ENCODE results near the gene WDSUB1. TPM values are rescaled to one million over a fixed set of nuclear protein-coding genes. Genes with fewer than 3 reads are reported as not detected.
A peak's percentile ranks its signal among the peaks of the same experiment; 100 is the strongest.

WDSUB1 gene
- total and polyA plus RNA-seq, 9 of the 15 experiments (the other 6 are each of a cell fraction or from before 2014, with no cell fraction given): 5.2 to 13.7 (median 9.4) TPM

DNA sequence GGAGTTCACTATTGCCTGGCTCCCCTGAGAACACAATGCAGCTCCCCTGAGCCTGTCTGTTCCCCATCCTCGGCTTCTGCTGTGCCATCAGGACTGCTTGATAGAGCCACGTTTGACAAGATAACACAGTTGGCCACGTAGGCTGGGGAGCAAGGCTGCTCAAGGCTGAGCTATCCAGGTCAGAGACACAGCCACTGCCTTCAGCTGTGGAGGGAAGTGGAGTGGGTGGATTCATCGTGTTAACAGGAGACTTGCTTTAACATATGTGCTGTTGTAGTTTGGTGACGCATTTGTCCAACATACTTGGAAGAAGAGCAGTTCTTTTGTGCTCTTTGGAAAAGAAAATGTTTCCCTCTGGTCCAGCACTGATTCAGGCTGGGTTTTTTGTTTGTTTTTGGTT lies 68.8 kb downstream of the WDSUB1 start:
- no TSS peak for BruUV-seq (replicated peaks)
- Histone ChIP-seq H3K36me3 (ENCODE audit: control insufficient read depth, insufficient read depth, low read length) (no peaks in the 10 kb centered on the region), H3K9me1 (ENCODE audit: control insufficient read depth, insufficient read depth, low read length) (no peaks in the 10 kb centered on the region), H4K20me1 (replicated peaks; ENCODE audit: control insufficient read depth, insufficient read depth, low read length) (no peaks in the 10 kb centered on the region), H3K9me3 (replicated peaks; ENCODE audit: control insufficient read depth, insufficient read depth, low read depth, low read length) (no peaks in the 10 kb centered on the region), H2AFZ (ENCODE audit: low read depth, low read length) (no peak overlapping the region), H3K4me3 (no peak overlapping the region), H3K4me1 (replicated peaks in 1 of 2; ENCODE audit: control insufficient read depth in 2 of 2, insufficient read depth in 2 of 2, low read length in 2 of 2) (no peaks in the 10 kb centered on the region), H3K79me2 (ENCODE audit: control insufficient read depth, insufficient read depth, low read length) (no peaks in the 10 kb centered on the region), H3K9ac (ENCODE audit: insufficient read depth in 1 of 2, low read depth in 2 of 2, low read length in 2 of 2) (no peak overlapping the region), H3K4me2 (ENCODE audit: insufficient read depth, low read length) (no peak overlapping the region), H3K27me3 (ENCODE audit: control insufficient read depth in 2 of 2, insufficient read depth in 2 of 2, low read length in 2 of 2) (peaks cover 55 to 58% of the 10 kb centered on the region in 2 experiments), H3K27ac (ENCODE audit: extremely low read depth, low read depth, low read length) (no peak overlapping the region)
- ATAC-seq (peak; percentile 21; the same call in 2 of the 3 replicates), FAIRE-seq (no peak), DNase-seq (ENCODE audit: extremely low read depth in 1 of 4, low spot score in 3 of 4) (no peak)
- intact Hi-C loops (cut with micrococcal nuclease) (no loop called here), in situ Hi-C loops (cut with MboI) (no loop called here)
- ChIA-PET CTCF (ENCODE audit: low intra/inter-chr PET ratio) (no interaction called here), POLR2A (interaction anchor here (0.6 to 1.2 kb wide), 5 partner anchors 8 to 497 kb away, joined by 3 read pairs; no protein-coding TSS in a partner anchor)
- WGBS (ENCODE audit: insufficient coverage, low coverage, missing lambda C conversion rate): under 1% methylated on average over 5 of the region's 5 CpGs
- no peak for TF ChIP-seq NR4A1 (CRISPR knock-in tag; IDR thresholded peaks at IDR 0.05)
- TF ChIP-seq NR4A1 (tag; IDR thresholded peaks at IDR 0.05): no peak
- TF ChIP-seq ZNF764 (CRISPR knock-in tag; IDR thresholded peaks at IDR 0.05; ENCODE audit: low read depth): no peak
- TF ChIP-seq HNRNPL (IDR thresholded peaks at IDR 0.05; ENCODE audit: low read depth, low read length): no peak
- TF ChIP-seq KLF16 (IDR thresholded peaks at IDR 0.05): no peak
- no peak for TF ChIP-seq EP300 (IDR thresholded peaks at IDR 0.05; ENCODE audit: low read length)

DNA sequence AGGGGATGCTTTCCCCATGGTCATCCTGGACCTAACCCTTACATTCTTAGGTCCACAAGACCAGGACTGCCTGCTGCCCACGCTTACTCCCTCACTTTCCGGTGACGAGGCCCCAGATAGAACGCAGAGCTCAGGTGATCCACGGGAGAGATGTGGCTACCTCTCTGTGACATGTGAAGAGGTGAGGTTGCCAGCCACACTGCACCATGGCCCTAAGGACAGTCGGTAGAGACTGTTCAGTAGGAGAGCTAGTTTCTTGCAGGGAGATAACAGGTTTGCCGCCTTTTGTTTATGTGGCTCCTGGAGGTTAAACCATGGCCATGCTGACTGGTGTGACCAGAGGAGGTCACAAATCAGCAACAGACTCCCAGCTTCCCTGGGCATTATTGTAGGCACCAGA lies 71.4 kb downstream of the WDSUB1 start:
- H3K27me3 ChIP-seq (ENCODE audit: control insufficient read depth in 2 of 2, insufficient read depth in 2 of 2, low read length in 2 of 2): peaks cover 59 to 73% of the 10 kb centered on the region in 2 experiments
- no peak overlapping the region for H2AFZ ChIP-seq (ENCODE audit: low read depth, low read length)
- TF ChIP-seq, protein P1, sequence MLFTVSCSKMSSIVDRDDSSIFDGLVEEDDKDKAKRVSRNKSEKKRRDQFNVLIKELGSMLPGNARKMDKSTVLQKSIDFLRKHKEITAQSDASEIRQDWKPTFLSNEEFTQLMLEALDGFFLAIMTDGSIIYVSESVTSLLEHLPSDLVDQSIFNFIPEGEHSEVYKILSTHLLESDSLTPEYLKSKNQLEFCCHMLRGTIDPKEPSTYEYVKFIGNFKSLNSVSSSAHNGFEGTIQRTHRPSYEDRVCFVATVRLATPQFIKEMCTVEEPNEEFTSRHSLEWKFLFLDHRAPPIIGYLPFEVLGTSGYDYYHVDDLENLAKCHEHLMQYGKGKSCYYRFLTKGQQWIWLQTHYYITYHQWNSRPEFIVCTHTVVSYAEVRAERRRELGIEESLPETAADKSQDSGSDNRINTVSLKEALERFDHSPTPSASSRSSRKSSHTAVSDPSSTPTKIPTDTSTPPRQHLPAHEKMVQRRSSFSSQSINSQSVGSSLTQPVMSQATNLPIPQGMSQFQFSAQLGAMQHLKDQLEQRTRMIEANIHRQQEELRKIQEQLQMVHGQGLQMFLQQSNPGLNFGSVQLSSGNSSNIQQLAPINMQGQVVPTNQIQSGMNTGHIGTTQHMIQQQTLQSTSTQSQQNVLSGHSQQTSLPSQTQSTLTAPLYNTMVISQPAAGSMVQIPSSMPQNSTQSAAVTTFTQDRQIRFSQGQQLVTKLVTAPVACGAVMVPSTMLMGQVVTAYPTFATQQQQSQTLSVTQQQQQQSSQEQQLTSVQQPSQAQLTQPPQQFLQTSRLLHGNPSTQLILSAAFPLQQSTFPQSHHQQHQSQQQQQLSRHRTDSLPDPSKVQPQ (CRISPR knock-in tag; IDR thresholded peaks at IDR 0.05; ENCODE audit: borderline replicate concordance): no peak
- TF ChIP-seq NBN (IDR thresholded peaks at IDR 0.05; ENCODE audit: low read depth): no peak
- no peak for TF ChIP-seq NFATC3 (IDR thresholded peaks at IDR 0.05)
- TF ChIP-seq, protein P2, sequence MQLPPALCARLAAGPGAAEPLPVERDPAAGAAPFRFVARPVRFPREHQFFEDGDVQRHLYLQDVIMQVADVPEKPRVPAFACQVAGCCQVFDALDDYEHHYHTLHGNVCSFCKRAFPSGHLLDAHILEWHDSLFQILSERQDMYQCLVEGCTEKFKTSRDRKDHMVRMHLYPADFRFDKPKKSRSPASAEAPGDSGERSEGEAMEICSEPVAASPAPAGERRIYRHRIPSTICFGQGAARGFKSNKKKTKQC (CRISPR knock-in tag; IDR thresholded peaks at IDR 0.05): no peak
- no peak for TF ChIP-seq CHD1 (IDR thresholded peaks at IDR 0.05; ENCODE audit: low read length)
- TF ChIP-seq SMC3 (conservative IDR thresholded peaks at IDR 0.05; ENCODE audit: insufficient read depth, low read depth, low read length): no peak
- no peak for TF ChIP-seq ZNF311 (CRISPR knock-in tag; IDR thresholded peaks at IDR 0.05)
- TF ChIP-seq CBFB (CRISPR knock-in tag; IDR thresholded peaks at IDR 0.05): no peak
- TF ChIP-seq ZNF41 (CRISPR knock-in tag; conservative IDR thresholded peaks at IDR 0.05): no peak
- TF ChIP-seq ZFPM2 (CRISPR knock-in tag; IDR thresholded peaks at IDR 0.05): no peak
- no peaks in the 10 kb centered on the region for H3K9me1 ChIP-seq (ENCODE audit: control insufficient read depth, insufficient read depth, low read length)
- ChIA-PET POLR2A (interaction anchor here (0.9 to 1.5 kb wide), 2 partner anchors 19 to 502 kb away, joined by 3 read pairs; no protein-coding TSS in a partner anchor), CTCF (ENCODE audit: low intra/inter-chr PET ratio) (no interaction called here)
- DNase-seq (ENCODE audit: extremely low read depth in 1 of 4, low spot score in 3 of 4): no peak
- H3K9ac ChIP-seq (ENCODE audit: insufficient read depth in 1 of 2, low read depth in 2 of 2, low read length in 2 of 2): no peak overlapping the region
- no peaks in the 10 kb centered on the region for H4K20me1 ChIP-seq (replicated peaks; ENCODE audit: control insufficient read depth, insufficient read depth, low read length)
- H3K36me3 ChIP-seq (ENCODE audit: control insufficient read depth, insufficient read depth, low read length): no peaks in the 10 kb centered on the region
- no TSS peak for BruUV-seq (replicated peaks)
- no peaks in the 10 kb centered on the region for H3K9me3 ChIP-seq (replicated peaks; ENCODE audit: control insufficient read depth, insufficient read depth, low read depth, low read length)
- in situ Hi-C loops (cut with MboI): no loop called here
- H3K79me2 ChIP-seq (ENCODE audit: control insufficient read depth, insufficient read depth, low read length): no peaks in the 10 kb centered on the region
- no peak overlapping the region for H3K4me2 ChIP-seq (ENCODE audit: insufficient read depth, low read length)
- ATAC-seq: peak; percentile 8
- intact Hi-C loops (cut with micrococcal nuclease): no loop called here
- FAIRE-seq: no peak
- H3K27ac ChIP-seq (ENCODE audit: extremely low read depth, low read depth, low read length): no peak overlapping the region
- H3K4me1 ChIP-seq (replicated peaks in 1 of 2; ENCODE audit: control insufficient read depth in 2 of 2, insufficient read depth in 2 of 2, low read length in 2 of 2): no peaks in the 10 kb centered on the region
- 2% methylated on average over 7 of the region's 7 CpGs for WGBS (ENCODE audit: insufficient coverage, low coverage, missing lambda C conversion rate)
- H3K4me3 ChIP-seq: no peak overlapping the region

Measured in K562 (cell line).